ENCODE measurements around the gene NOX4. TPM values are rescaled to one million over a fixed set of nuclear protein-coding genes. Genes with fewer than 3 reads are reported as not detected.

The NOX4 gene
- total RNA-seq, 4 donors from 2014 or later = 38.4 to 129 (median 67.4) TPM

DNA sequence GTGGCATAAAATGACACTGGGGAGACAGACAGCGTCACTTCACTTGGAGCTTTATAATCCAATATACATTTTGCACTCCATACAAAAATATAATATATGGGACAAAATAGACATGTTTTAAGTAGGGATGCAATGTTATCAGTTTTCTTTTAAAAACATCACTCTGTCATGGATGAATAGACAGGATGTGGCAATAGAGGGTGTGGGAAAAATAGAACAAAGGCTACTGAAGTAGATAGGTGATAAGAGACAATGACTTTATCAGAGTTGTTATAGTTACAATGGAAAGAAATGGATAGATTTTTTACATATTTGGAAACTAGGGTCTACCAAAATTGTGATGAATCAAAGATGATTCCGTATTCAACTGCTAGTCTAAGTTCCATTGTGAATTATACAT is 13.1 kb upstream of the NOX4 start:
- no peaks in the 10 kb centered on the region for H3K4me1 ChIP-seq
- H3K36me3 ChIP-seq = no peaks in the 10 kb centered on the region
- H3K9me3 ChIP-seq = no peaks in the 10 kb centered on the region
- TF ChIP-seq EP300 (IDR thresholded peaks at IDR 0.05) = no peak
- TF ChIP-seq, protein P1, sequence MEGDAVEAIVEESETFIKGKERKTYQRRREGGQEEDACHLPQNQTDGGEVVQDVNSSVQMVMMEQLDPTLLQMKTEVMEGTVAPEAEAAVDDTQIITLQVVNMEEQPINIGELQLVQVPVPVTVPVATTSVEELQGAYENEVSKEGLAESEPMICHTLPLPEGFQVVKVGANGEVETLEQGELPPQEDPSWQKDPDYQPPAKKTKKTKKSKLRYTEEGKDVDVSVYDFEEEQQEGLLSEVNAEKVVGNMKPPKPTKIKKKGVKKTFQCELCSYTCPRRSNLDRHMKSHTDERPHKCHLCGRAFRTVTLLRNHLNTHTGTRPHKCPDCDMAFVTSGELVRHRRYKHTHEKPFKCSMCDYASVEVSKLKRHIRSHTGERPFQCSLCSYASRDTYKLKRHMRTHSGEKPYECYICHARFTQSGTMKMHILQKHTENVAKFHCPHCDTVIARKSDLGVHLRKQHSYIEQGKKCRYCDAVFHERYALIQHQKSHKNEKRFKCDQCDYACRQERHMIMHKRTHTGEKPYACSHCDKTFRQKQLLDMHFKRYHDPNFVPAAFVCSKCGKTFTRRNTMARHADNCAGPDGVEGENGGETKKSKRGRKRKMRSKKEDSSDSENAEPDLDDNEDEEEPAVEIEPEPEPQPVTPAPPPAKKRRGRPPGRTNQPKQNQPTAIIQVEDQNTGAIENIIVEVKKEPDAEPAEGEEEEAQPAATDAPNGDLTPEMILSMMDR (IDR thresholded peaks at IDR 0.05) = no peak
- no peak for TF ChIP-seq POLR2A (IDR thresholded peaks at IDR 0.05)
- H3K27ac ChIP-seq = no peak overlapping the region
- H3K4me3 ChIP-seq = no peak overlapping the region
- H3K27me3 ChIP-seq = no peaks in the 10 kb centered on the region
- WGBS, 2 donors = 90 to 95% methylated on average over 2 of the region's 2 CpGs
- no peak for DNase-seq (ENCODE audit: low spot score in 2 of 2)

DNA sequence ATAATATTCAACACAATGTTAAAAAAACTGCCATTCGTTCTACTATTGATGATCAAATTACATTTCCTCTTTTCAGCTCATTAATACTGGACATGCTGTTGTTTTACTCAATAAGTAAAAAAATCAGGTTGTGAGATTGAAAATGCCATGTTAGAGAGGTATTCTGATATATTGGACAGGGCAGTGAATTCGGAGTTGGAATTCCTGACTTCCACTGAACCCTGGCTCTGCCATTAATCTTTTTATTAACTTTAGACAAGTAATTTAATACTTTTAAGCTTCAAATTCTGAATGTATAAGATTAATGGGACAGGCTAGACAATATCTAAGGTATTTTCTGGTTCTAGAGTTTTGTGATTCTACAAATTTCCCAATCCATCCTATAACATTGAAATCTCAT is 12.2 kb upstream of the NOX4 start:
- H3K4me1 ChIP-seq = no peaks in the 10 kb centered on the region
- no peak for DNase-seq (ENCODE audit: low spot score in 2 of 2)
- no peaks in the 10 kb centered on the region for H3K27me3 ChIP-seq
- TF ChIP-seq, protein P1 (IDR thresholded peaks at IDR 0.05) = no peak
- TF ChIP-seq EP300 (IDR thresholded peaks at IDR 0.05) (no peak), POLR2A (IDR thresholded peaks at IDR 0.05) (no peak)
- no peaks in the 10 kb centered on the region for H3K36me3 ChIP-seq
- no peak overlapping the region for H3K27ac ChIP-seq
- no peak overlapping the region for H3K4me3 ChIP-seq
- no peaks in the 10 kb centered on the region for H3K9me3 ChIP-seq
- 91 to 93% methylated on average over 2 of the region's 2 CpGs for WGBS, 2 donors

GRCh38 chr11:89502301-89502700 is 11.1 kb upstream of the NOX4 start:
- Histone ChIP-seq H3K27me3 (no peaks in the 10 kb centered on the region), H3K4me1 (no peaks in the 10 kb centered on the region), H3K27ac (no peak overlapping the region), H3K4me3 (no peak overlapping the region), H3K9me3 (no peaks in the 10 kb centered on the region), H3K36me3 (no peaks in the 10 kb centered on the region)
- WGBS, 2 donors = 82 to 87% methylated on average over 2 of the region's 2 CpGs
- DNase-seq (ENCODE audit: low spot score in 2 of 2) = no peak
- TF ChIP-seq EP300 (IDR thresholded peaks at IDR 0.05) (no peak), POLR2A (IDR thresholded peaks at IDR 0.05) (no peak)
- TF ChIP-seq, protein P1 (IDR thresholded peaks at IDR 0.05) = no peak

DNA sequence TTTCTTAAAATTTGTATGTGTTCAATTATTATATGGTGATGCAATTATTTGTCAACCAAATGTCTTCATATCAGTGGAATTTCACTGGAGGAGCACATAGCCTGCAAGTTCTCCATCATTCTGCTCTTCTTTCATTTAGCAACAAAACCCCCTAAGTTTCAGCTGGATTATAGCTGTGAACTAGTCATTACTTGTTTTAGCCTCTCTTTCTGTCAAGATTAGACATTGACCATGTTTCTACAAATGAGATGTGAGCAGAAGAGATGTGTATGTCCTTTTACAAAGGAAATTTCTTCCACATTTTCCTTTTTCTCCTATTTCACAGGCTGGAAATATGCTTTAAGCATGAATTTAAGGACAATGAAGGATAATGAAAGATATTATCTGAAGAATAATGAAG is 9.2 kb upstream of the NOX4 start:
- no peaks in the 10 kb centered on the region for H3K4me1 ChIP-seq
- no peak overlapping the region for H3K27ac ChIP-seq
- no peaks in the 10 kb centered on the region for H3K9me3 ChIP-seq
- TF ChIP-seq, protein P1 (IDR thresholded peaks at IDR 0.05) = no peak
- no peak for TF ChIP-seq POLR2A (IDR thresholded peaks at IDR 0.05)
- no peak for TF ChIP-seq EP300 (IDR thresholded peaks at IDR 0.05)
- no peaks in the 10 kb centered on the region for H3K36me3 ChIP-seq
- DNase-seq (ENCODE audit: low spot score in 2 of 2) = no peak
- no peaks in the 10 kb centered on the region for H3K27me3 ChIP-seq
- H3K4me3 ChIP-seq = no peak overlapping the region

- Histone ChIP-seq H3K4me1 (no peaks in the 10 kb centered on the region), H3K9me3 (no peaks in the 10 kb centered on the region), H3K4me3 (no peak overlapping the region), H3K27me3 (no peaks in the 10 kb centered on the region), H3K36me3 (no peaks in the 10 kb centered on the region), H3K27ac (no peak overlapping the region)
- 79 to 82% methylated on average over 5 of the region's 5 CpGs for WGBS, 2 donors
- TF ChIP-seq, protein P1 (IDR thresholded peaks at IDR 0.05) = no peak
- TF ChIP-seq POLR2A (IDR thresholded peaks at IDR 0.05) (no peak), EP300 (IDR thresholded peaks at IDR 0.05) (no peak)
- DNase-seq (ENCODE audit: low spot score in 2 of 2) = no peak
These were observed 7.8 kb upstream of the NOX4 start for GRCh38 chr11:89498845-89499448.
